Stimulated activated CD8-positive, alpha-beta memory T cell treated with anti-CD3 and anti-CD28 coated beads, Interleukin-7, amount 100 ng/mL, for 1 hour (primary cell): Measurements from ENCODE around the gene TGFA.

Experiments used
- DNase-seq, 2 donors: peaks; one replicate each; pipeline ENCODE4 v3.0.0-alpha.2; 2020; ENCODE audit warnings: low read depth in 2 of 2

The TGFA gene

GRCh38 chr2:70463581-70463980 is 90.0 kb downstream of the TGFA start:
- DNase-seq: no peak

GRCh38 chr2:70461981-70462876 is 91.4 kb downstream of the TGFA start:
- no peak for DNase-seq

- DNase-seq: no peak
Measured at GRCh38 chr2:70461414-70461813, 92.2 kb downstream of the TGFA start.

- DNase-seq: no peak
Measured at GRCh38 chr2:70460333-70460732, 93.3 kb downstream of the TGFA start.

- DNase-seq: no peak
Measured at GRCh38 chr2:70458661-70459060, 95.0 kb downstream of the TGFA start.

GRCh38 chr2:70456585-70457495 is 96.8 kb downstream of the TGFA start:
- no peak for DNase-seq

- no peak for DNase-seq
Measured at GRCh38 chr2:70454936-70455544, 98.6 kb downstream of the TGFA start.

- no peak for DNase-seq
Measured at GRCh38 chr2:70450641-70451250, 102.9 kb downstream of the TGFA start.

- DNase-seq: no peak
Measured at GRCh38 chr2:70448041-70448440, 105.6 kb downstream of the TGFA start.

- DNase-seq: no peak
Measured at GRCh38 chr2:70443726-70444125, 109.9 kb downstream of the TGFA start.

GRCh38 chr2:70443078-70443465 is 110.6 kb downstream of the TGFA start:
- no peak for DNase-seq

- no peak for DNase-seq
Measured at GRCh38 chr2:70442301-70443077, 111.1 kb downstream of the TGFA start.

GRCh38 chr2:70440621-70441020 is 113.0 kb downstream of the TGFA start:
- no peak for DNase-seq

GRCh38 chr2:70435138-70435537 is 118.5 kb downstream of the TGFA start:
- no peak for DNase-seq

- DNase-seq: no peak
Measured at GRCh38 chr2:70433315-70433714, 120.3 kb downstream of the TGFA start.

GRCh38 chr2:70431716-70432347 is 121.8 kb downstream of the TGFA start:
- DNase-seq: no peak

- DNase-seq: no peak
Measured at GRCh38 chr2:70426341-70426740, 127.3 kb downstream of the TGFA start.

- DNase-seq: no peak
Measured at GRCh38 chr2:70425682-70426301, 127.8 kb downstream of the TGFA start.

GRCh38 chr2:70420740-70421139 is 132.9 kb downstream of the TGFA start:
- DNase-seq: no peak

- DNase-seq: no peak
Measured at GRCh38 chr2:70420143-70420542, 133.5 kb downstream of the TGFA start.
